Panc1 (cell line): Measurements from ENCODE around the gene PROX1. TPM values are rescaled to one million over a fixed set of nuclear protein-coding genes. Genes with fewer than 3 reads are reported as not detected.

Source experiments
- ATAC-seq: fragments of 200-7000 bp; cut with Tn5 transposase; 2 replicates; pipeline ENCODE4 v1.9.1; 2020; ENCODE audit warnings: mild to moderate bottlenecking, moderate library complexity
- BruUV-seq: library from RNA; stranded (reverse); fragments of 400-500 nt; replicated peaks from 2 replicates; lab custom pipeline; 2021; lab: Mats Ljungman, UMichigan
- CTCF ChIA-PET: fragments of 300-600 bp; sonication (Branson Sonifier 250); formaldehyde crosslinking; loops from one replicate; lab custom pipeline; 2022; ENCODE audit warnings: antibody characterized with exemption; lab: Charles Lee
- POLR2A ChIA-PET: fragments of 300-600 bp; sonication (Branson Sonifier 250); formaldehyde crosslinking; loops from one replicate; lab custom pipeline; 2022; ENCODE audit warnings: antibody characterized with exemption; lab: Charles Lee
- DNase-seq: peaks from one replicate; pipeline ENCODE4 v3.0.0-alpha.2; 2010; ENCODE audit warnings: low read depth, low spot score
- H3K27ac ChIP-seq: 2 replicates; pipeline ENCODE4 v1.5.1; 2011; ENCODE audit warnings: mild to moderate bottlenecking, low read length, inconsistent platforms
- H3K27me3 ChIP-seq: fragments of 200-500 bp; sonication (Bioruptor generic); 2 replicates; pipeline ENCODE4 v1.6.0; 2014; ENCODE audit warnings: low read length, inconsistent platforms; ENCODE audit not compliant: control insufficient read depth, insufficient read depth
- H3K36me3 ChIP-seq: fragments of 200-500 bp; sonication (Bioruptor generic); 2 replicates; pipeline ENCODE4 v1.5.1; 2014; ENCODE audit warnings: inconsistent platforms, mild to moderate bottlenecking, low read length, moderate library complexity; ENCODE audit not compliant: control insufficient read depth, insufficient read depth
- H3K4me1 ChIP-seq: 2 replicates; pipeline ENCODE4 v1.5.1; 2011; ENCODE audit warnings: inconsistent platforms, mild to moderate bottlenecking, low read length, moderate library complexity; ENCODE audit not compliant: control insufficient read depth, insufficient read depth
- H3K4me3 ChIP-seq, 2 experiments: 2 replicates each; pipeline ENCODE4 v1.5.1; 2011 to 2012; ENCODE audit warnings: low read depth in 2 of 2, low read length in 2 of 2, mild to moderate bottlenecking in 2 of 2, inconsistent platforms in 1 of 2, moderate library complexity in 1 of 2
- H3K9me3 ChIP-seq: fragments of 200-500 bp; sonication (Bioruptor generic); 2 replicates; pipeline ENCODE4 v1.5.1; 2014; ENCODE audit warnings: low read depth, mild to moderate bottlenecking, inconsistent platforms, low read length, moderate library complexity; ENCODE audit not compliant: control insufficient read depth, insufficient read depth
- CTCF ChIP-seq: fragments of 450-650 bp; IDR thresholded peaks from 2 replicates; pipeline ENCODE4 v1.5.1; 2017; ENCODE audit warnings: mild to moderate bottlenecking
- POLR2AphosphoS5 ChIP-seq: IDR thresholded peaks from 2 replicates; pipeline ENCODE4 v1.6.1; 2012; ENCODE audit warnings: mild to moderate bottlenecking, low read depth, low read length, moderate library complexity
- REST ChIP-seq, 2 experiments: IDR thresholded peaks; 2 replicates each; pipeline ENCODE4 v1.6.1; 2011 to 2012; ENCODE audit warnings: low read depth in 2 of 2, control low read depth in 1 of 2, low read length in 1 of 2, mild to moderate bottlenecking in 1 of 2, moderate library complexity in 1 of 2; ENCODE audit not compliant: insufficient read depth in 1 of 2
- SIN3A ChIP-seq: IDR thresholded peaks from 2 replicates; pipeline ENCODE4 v1.6.1; 2012; ENCODE audit warnings: low read depth, mild to moderate bottlenecking, low read length, moderate library complexity, borderline replicate concordance; ENCODE audit not compliant: insufficient read depth
- TCF7L2 ChIP-seq: IDR thresholded peaks from 2 replicates; pipeline ENCODE4 v1.6.1; 2011; ENCODE audit warnings: mild to moderate bottlenecking, low read depth, low read length, inconsistent platforms
- in situ Hi-C: cut with HindIII; loops from 2 replicates; pipeline ENCODE4 v1.10.0; 2016; ENCODE audit warnings: low sequenced_read_pairs, low pct_unique_long_range_greater_than_20kb
- intact Hi-C: fragments of 100-400 bp; cut with micrococcal nuclease; formaldehyde crosslinking; loops from one replicate; pipeline ENCODE4 v1.10.0; 2022; ENCODE audit not compliant: unreplicated experiment
- total RNA-seq: library from RNA; stranded (reverse); gene quantifications from one replicate; pipeline ENCODE4 v1.2.1, GENCODE V29; 2021; ENCODE audit not compliant: unreplicated experiment

Gene PROX1
- total RNA-seq, 1 experiment from 2014 or later = 0.13 TPM

- intact Hi-C loops (no loop called here), in situ Hi-C loops (no loop called here)
- POLR2A ChIA-PET = no interaction called here
- Histone ChIP-seq H3K4me3 (no peak overlapping the region), H3K36me3 (no peaks in the 10 kb centered on the region), H3K27ac (no peak overlapping the region), H3K27me3 (peaks cover 14% of the 10 kb centered on the region), H3K9me3 (no peaks in the 10 kb centered on the region), H3K4me1 (no peaks in the 10 kb centered on the region)
- no TSS peak for BruUV-seq
- CTCF ChIA-PET = no interaction called here
- no peak for DNase-seq
- no peak for ATAC-seq
- TF ChIP-seq TCF7L2 = no peak
- TF ChIP-seq POLR2AphosphoS5 = no peak
- no peak for TF ChIP-seq CTCF
- TF ChIP-seq REST (IDR thresholded peaks at IDR 0.05; ENCODE audit: insufficient read depth in 1 of 2, low read depth in 2 of 2, low read length in 1 of 2) = no peak
- TF ChIP-seq SIN3A = no peak
Observed at GRCh38 chr1:214028649-214029406, 41.1 kb downstream of the PROX1 start.

- H3K27me3 ChIP-seq = peaks cover 14% of the 10 kb centered on the region
- ChIA-PET POLR2A (no interaction called here), CTCF (no interaction called here)
- ATAC-seq = no peak
- H3K27ac ChIP-seq = no peak overlapping the region
- in situ Hi-C loops = no loop called here
- no TSS peak for BruUV-seq
- H3K4me3 ChIP-seq = no peak overlapping the region
- TF ChIP-seq CTCF = no peak
- H3K4me1 ChIP-seq = no peaks in the 10 kb centered on the region
- no peaks in the 10 kb centered on the region for H3K9me3 ChIP-seq
- no peak for DNase-seq
- intact Hi-C loops = no loop called here
- no peaks in the 10 kb centered on the region for H3K36me3 ChIP-seq
Observed at GRCh38 chr1:214029796-214030195, 42.0 kb downstream of the PROX1 start.
